HG03342 (cell line): Measurements from ENCODE around the gene TMEM184A.
"Not testable (repeated sequence)": the region's sequence is repeated elsewhere in the genome, so short reads cannot be mapped to it uniquely, and the experiment has no call there.

Experiments
- ATAC-seq: cut with Tn5 transposase; IDR thresholded peaks from one replicate; pipeline ENCODE4 v1.9.1; 2021; ENCODE audit warnings: mild to moderate bottlenecking, moderate library complexity; ENCODE audit not compliant: unreplicated experiment

The TMEM184A gene

DNA sequence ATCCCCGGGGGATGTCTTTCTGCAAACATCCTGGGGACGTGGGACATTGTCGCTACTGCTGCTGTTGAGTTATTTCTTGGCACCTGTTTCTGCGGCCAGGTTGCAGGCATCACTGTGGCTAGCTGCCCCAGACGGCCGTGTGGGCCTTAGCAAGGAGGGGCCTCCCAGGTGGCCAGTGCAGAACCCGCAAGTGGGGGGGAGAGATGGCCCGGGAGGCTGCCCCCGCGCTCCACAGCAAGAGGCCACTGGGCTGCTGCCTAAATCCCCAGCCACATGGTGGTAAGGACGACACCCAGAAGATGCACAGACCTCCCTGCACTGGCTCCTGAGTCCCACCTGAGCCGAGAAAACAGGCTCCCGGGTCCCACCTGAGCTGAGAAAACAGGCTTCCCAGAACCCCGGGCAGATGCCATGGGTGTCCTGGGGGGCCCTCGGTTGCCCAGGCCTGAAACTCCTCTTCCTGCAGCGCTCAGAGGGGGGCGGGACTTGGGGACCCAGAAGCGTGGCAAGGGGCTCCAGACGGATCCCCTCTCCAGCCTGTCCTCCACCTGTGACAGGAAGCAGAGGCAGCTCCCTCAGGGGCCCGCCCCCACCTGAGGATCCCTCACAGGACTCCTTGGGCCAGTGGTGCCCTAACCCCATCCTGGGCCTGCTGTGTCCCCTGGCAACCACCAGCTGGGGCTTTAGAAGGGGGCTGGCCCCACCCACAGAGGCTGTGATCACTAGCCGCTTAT is 26.5 kb downstream of the TMEM184A start:
- ATAC-seq: no peak

DNA sequence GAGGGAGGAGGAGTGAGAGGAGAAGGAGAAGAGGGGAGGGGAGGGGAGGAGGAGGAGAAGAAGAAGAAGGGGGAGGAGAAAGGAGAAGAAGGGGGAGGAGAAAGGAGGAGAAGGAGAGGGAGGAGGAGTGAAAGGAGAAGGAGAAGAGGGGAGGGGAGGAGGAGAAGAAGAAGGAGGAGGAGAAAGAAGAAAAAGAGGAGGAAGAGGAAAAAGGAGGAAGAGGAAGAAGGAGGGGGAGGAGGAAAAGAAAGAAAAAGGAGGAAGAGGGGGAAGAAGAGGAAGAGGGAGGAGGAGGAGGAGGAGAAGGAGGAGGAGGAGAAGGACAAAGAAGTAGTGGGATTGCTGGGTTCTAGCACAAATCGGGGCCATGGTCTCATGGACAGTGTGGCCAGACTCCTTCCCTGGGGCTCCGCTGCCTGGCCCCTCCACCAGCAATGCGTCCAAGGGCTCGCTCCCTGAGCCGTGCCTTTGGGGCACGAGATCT is 29.7 kb downstream of the TMEM184A start:
- ATAC-seq: no peak

DNA sequence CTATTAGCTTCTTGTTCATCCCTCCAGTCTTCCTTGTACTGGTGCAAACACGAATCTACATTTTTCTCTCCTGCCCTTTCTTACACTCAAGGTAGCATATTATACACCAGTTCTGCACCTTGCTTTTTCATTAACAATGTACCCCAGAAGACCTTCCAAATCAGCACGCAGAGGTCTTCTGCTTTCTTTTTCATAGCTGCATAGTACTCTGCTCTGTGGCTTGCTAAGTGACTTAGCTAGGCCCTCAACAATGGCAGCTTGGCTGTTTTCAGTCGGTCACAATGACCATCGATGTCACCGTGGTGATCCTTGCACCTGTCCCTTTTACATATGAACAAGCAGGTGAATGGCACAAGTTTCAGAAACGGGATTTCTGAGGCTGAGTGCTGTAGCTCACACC is 30.6 kb downstream of the TMEM184A start:
- ATAC-seq: no peak

DNA sequence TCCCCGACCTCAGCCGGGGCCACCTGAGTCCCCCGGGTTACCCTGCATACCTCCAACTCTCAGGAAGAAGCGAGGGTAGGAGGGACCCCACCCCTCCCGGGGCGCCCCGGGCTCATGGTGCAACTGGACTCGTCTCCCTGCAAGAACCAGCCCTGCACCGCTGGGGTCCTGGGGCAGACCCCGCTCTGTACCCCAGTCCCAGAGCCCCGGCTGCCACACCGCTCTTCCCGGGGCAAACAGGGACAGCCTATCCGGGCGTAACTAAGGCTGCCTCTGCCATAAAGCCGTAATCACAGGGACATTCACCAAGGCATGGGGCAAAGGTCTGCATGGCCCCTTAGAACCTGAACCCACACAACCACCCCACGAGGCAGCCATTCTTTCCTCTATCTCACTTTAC is 32.2 kb downstream of the TMEM184A start:
- ATAC-seq: no peak

DNA sequence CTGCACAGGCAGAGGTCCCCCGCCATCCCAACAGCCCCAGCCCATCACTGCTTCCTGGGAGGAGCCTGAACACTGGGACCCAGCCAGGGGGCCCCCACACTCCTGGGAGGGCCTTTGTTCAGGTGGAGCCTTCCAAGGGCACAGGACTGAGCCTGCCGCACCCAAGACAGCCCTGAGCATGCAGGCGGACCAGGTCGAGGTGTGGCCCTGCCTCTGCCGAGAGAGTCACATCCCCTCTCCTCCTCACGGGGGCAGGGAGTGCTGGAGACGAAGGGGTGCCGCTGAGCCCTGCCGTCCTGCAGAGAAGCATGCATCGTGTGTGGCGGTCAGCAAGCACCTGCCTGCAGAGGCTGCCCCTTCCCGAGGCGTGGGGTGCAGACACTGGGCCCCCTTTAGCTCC is 32.8 kb downstream of the TMEM184A start:
- no peak for ATAC-seq

DNA sequence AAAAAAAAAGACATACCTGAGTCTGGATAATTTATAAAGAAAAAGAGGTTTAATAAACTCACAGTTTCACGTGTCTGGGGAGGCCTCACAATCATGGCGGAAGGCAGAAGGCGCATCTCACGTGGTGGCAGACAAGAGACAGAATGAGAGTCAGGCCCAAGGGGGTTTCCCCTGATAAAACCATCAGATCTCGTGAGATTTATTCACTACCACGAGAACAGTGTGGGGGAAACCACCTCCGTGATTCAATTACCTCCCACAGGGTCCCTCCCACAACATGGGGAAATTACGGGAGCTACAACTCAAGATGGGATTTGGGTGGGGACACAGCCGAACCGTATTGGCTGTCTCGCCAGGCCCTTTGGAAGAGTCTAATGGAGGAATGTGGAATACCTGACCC is 34.5 kb downstream of the TMEM184A start:
- no peak for ATAC-seq

DNA sequence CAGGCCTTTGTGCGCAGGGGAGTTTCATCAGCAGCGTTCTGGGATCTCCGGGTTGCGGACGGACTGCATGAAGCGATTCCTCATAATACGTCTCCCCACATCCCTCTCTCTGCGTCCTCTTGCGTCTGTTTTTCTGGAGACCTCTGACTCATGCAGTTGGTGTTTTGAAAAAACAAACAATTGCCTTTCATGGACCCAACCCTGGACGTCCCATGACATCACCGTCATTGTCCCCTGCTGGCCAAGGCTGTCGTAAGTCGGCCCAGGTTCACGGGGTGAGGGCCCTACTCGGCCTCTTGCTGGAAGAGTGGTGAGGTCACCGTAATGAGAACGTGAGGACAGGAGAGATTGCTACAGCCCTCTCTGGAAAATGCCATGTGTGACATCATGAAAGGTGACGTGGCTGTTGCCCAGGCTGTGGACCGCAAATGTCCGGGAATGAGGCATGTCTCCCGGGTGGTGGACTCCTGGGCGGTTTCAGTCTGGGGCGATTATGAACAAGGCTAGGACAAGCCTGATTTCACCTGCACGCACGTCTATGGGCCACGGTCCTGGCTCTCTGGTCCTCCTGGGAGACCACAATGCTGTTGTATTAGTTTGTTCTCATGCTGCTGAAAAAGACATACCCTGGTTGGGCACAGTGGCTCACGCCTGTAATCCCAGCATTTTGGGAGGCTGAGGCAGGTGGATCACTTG is 35.3 kb downstream of the TMEM184A start:
- no peak for ATAC-seq

DNA sequence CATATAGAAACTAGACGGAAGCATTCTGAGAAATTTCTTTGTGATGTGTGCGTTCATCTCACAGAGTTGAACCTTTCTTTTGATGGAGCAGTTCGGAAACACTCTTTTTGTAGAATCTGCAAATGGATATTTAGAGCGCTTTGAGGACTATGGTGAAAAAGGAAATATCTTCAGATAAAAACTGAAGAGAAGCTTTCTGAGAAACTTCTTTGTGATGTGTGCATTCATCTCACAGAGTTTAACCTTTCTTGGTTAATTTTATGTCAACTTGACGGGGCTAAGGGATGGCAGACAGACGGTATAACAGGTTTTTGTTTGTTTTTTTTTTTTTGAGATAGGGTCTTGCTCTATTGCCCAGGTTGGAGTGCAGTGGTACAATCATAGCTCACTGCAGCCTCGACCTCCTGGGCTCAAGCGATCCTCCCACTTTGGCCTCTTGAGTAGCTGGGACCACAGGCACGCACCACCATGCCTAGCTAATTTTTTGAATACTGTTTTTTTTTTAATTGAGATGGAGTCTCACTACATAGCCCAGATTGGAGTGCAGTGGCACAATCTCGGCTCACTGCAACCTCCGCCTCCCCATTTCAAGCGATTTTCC is 36.6 kb downstream of the TMEM184A start:
- ATAC-seq: not testable (repeated sequence)

DNA sequence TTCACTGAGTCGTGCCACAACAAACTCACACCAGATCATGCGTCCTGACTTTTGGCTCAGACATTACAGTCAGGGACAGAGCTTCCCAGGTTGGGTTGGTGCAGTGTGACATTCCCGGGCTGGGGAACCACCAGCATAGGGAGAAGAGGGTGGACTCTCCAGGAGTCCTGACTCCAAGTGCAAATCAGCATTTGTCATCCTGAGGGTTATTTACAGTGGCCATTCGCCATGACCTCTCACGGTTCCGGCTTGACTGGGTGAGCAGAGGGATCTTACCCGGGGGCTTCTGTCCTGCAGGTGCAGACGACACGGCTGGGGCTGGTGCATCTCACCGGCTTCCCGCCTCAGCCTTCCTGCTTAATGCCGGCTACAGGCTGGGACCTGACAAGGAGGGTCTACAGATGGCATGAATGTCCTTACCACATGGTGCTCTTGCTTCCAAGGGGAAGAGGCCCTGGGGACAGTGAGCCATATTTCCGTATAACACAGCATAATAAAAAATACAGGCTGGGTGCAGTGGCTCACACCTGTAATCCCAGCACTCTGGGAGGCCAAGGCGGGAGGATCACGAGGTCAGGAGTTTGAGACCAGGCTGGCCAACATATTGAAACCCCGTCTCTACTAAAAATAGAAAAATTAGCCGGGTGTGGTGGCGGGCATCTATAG is 39.3 kb downstream of the TMEM184A start:
- ATAC-seq: no peak

DNA sequence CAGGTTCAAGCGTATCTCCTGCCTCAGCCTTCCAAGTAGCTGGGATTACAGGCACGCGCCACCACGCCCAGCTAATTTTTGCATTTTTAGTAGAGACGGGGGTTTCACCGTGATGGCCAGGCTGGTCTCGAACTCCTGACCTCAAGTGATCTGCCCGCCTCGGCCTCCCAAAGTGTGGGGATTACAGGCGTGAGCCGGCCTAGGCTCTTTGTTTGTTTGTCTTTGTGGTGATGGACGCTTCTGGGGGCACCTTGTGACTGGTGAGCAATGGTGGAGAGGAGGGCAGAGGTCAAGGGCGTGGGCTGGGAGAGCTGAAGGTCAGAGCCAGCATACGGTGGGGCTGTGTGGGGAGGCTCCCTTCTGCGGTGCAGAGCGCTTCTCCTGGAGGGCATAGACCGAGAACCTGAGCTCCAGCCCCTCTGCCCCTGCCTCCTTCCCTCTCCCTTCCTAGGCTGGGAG is 40.5 kb downstream of the TMEM184A start:
- ATAC-seq: not testable (repeated sequence)

DNA sequence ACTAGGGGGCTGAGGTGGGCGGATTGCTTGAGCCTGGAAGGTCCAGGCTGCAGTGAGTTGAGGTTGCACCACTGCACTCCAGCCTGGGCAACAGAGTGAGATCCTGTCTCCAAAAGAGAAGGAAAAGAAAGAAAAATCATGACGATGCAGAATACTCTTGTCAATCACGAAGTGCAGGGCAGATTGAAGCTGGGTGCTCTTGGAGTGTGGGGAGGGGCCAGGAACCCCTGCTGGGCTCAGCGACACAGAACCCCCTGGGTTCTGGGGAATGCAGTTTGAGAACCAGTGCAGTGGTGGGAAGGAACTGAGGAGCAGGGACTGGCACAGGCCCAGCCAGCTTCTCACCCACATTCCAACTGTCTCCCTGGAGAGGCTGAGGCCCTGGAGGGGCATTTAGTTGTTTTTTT is 41.0 kb downstream of the TMEM184A start:
- no peak for ATAC-seq

DNA sequence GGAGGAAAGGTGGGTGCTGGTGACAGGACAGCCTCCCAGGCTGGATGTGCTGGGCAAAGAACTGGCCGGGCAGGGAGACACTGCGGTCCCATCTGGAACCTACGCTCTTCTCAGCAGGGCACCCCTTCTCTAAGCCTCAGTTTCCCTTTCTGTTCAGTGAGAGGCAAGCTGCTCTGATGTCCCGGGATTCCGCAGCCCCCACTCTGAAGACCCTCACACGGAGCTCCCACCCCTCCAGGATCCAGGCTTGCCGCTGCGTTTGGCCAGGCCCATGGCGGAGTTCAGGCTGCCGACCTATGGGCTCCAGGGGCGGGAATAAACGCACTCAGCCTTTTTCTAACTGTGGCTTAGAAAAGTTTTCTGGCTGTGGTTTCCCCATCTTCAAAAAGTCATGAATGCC is 41.6 kb downstream of the TMEM184A start:
- no peak for ATAC-seq

DNA sequence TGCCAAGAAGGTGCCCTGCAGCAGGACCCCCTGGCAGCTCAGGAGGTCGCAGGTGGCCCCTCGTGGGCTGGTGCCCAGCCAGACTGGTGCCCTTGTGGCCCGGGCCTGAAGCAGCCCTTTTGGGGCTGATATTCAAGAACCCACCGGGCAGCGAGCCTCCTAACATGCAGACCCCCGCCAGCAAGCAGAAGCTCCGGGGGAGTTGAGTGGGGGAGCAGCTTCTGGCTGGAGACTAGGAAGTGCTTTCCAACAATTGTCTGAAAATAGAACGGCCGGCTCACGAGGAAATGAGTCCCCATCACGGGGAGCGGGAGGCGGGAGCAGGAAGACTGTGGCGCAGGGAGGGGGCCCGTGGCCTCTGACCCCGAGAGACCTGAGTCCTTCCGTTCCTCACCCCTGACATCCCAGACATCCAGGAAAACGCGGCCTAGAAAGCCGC is 42.3 kb downstream of the TMEM184A start:
- no peak for ATAC-seq

DNA sequence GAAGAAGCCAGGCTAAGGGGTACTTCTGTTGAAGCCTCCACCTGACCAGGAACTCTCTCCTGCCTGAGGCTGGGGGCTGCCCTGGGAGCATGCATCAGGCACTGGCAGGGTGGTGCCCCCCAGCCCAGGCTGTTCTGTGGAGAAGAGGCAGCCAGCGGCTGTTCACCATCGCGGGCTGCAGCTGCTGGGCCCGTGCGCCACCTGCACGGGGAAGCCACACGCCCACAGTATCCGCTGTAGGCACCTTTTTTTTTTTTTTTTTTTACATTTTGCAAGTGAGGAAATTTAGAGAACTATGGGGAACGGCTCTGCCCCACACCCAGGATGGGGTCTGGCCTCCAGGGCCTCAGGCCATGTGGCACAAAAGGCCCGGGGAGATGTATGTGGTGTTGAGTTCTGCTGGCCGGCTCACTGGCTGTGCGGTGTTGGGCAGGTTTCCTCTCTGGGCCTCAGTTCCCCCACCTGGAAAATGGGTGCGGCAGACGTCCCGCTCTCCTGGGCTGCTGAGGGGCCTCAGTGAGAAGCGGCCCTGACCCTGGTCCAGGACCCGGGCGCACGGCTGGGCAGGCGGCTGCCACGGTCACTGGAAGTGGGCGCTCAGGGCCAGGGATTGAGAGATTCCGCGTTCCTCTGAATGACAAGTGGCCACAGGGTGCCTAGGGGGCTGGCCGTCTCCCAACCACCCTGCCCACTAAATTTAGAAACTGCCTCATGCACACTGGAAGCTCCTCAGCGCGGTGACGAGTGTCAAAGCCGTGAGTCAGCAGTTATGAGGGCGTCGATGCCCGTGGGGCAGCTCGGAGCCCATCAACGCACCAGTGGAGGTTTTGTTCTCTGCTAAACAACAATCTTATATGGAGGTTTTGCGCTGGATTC is 43.0 kb downstream of the TMEM184A start:
- ATAC-seq: no peak

DNA sequence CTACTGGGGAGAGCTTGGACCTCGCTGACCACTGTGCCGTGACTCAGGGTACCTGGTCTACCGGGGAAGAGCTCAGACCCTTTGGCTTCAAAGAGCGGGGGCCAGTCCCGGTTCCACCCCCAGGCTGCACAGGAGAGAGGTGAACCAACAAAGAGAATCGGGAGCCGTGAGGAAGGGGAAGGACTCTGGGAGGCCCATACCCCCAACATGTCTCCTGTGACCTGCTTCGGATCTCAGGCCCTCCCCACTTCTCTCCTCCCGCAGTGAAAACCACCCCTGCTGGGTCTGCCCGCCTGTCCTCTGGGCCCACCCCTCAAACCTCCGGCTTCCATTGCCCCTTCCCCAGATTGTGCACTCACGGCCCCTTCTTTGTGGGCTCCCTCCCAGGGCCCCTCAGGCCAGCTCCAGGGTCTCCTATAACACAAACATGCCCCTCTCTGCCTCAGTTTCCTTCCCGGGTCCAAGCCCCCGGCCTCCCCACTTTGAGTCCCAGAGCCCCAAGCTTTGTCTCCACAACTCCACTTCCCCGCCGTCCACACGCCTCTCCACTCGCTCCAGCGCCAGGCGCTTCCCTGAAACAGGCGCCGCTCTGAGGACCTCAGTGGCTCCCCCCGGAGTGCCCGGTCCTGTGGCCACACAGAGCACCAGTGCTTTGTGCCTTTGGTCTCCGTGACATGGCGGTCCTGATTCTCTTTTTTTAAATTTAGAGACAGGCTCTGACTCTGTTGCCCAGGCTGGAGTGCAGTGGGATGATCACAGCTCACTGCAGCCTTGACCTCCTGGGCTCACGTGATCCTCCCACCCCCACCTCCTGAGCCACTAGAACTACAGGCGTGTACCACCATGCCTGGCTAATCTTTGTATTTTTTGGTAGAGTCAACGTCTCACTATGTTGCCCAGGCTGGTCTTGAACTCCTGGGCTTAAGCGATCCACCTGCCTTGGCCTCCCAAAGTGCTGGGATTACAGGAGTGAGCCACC is 44.3 kb downstream of the TMEM184A start:
- no peak for ATAC-seq

DNA sequence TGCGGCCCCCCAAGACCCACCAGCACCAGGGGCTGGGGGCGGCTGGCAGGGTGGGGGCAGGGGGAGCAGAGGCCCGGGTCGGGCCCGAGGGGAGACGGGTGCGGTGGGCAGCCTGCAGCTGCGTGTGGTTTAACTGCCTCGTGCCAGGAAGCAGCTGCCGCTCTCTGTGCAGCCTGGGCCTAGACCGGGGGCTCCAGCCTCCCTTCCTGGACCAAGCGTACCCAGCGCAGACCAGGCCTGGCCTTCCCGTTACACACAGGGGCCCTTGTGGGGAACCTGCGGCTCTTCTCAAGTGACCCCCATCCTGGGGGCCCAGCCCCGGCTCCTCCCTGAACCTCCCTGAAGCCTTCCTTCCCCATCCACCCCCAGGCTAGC is 45.2 kb downstream of the TMEM184A start:
- ATAC-seq: no peak

DNA sequence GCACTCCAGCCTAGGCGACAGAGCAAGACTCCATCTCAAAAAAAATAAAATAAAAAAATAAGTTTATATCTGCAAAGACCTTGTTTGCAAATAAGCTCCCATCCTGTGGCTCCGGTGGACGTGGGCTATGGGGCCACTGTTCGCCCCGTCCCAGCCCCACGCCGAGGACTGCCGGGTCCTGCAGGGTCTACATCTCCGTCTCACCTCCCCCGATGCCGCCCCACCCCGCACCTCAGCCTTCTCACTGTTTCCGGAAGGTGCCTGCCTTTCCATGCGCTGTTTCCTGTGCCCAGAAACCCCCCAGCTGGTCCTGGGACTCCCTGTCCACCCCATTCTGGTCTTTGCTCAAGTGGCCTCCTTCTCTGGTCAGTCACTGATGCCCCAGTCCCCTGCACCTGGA is 46.8 kb downstream of the TMEM184A start:
- no peak for ATAC-seq

DNA sequence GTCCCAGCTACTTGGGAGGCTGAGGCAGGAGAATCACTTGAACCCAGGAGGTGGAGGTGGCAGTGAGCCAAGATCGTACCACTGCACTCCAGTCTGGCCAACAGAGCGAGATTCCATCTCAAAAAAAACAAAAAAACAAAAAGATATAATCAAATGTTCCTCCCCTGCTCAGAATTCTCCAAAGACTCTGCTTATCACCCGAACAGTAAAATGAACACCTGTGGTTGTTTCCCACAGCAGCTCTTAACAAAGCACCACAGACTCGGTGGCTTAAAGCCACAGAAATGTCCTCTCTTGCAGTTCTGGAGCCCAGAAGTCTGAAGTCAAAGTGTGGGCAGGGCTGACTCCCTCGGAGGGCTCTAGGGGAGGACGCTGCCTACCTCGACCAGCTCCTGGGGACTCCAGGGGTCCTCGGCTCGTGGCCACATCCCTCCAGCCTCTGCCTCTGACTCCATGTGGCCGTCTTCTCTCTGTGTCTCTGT is 47.7 kb downstream of the TMEM184A start:
- ATAC-seq: no peak
